Neural cell (in vitro differentiated cells): ENCODE results near the gene AGBL5.

Experiments used
- CTCF ChIP-seq: fragments of 450-650 bp; IDR thresholded peaks from 2 replicates; pipeline ENCODE4 v1.5.1; 2014; ENCODE audit warnings: antibody characterized with exemption, mild to moderate bottlenecking, moderate library complexity; ENCODE audit not compliant: poor library complexity, severe bottlenecking
- EP300 ChIP-seq: fragments of 450-650 bp; conservative IDR thresholded peaks from 2 replicates; pipeline ENCODE4 v1.6.1; 2014; ENCODE audit warnings: antibody characterized with exemption, mild to moderate bottlenecking, moderate library complexity; ENCODE audit not compliant: poor library complexity, severe bottlenecking
- EZH2 ChIP-seq: fragments of 200-600, 300-800 bp; shearing (Covaris generic), sonication (generic); IDR thresholded peaks from 2 replicates; pipeline ENCODE4 v1.6.1; 2014; ENCODE audit warnings: antibody characterized with exemption, low read length, borderline replicate concordance, mild to moderate bottlenecking; ENCODE audit not compliant: insufficient read depth, poor library complexity, severe bottlenecking
- POLR2AphosphoS5 ChIP-seq: IDR thresholded peaks from 2 replicates; pipeline ENCODE4 v1.6.1; 2012
- RAD21 ChIP-seq: fragments of 450-650 bp; conservative IDR thresholded peaks from 2 replicates; pipeline ENCODE4 v1.6.1; 2014; ENCODE audit warnings: antibody characterized with exemption, mild to moderate bottlenecking, moderate library complexity

GRCh38 chr2:27038631-27039339 is 12.7 kb upstream of the AGBL5 start:
- TF ChIP-seq CTCF (no peak), POLR2AphosphoS5 (no peak), RAD21 (no peak), EP300 (no peak), EZH2 (no peak)
